HG02885 (cell line): ENCODE data around the gene CDCA5.

Experiments
- ATAC-seq: cut with Tn5 transposase; IDR thresholded peaks from one replicate; pipeline ENCODE4 v1.9.1; 2021; ENCODE audit warnings: mild to moderate bottlenecking; ENCODE audit not compliant: unreplicated experiment, poor library complexity

CDCA5 gene

DNA sequence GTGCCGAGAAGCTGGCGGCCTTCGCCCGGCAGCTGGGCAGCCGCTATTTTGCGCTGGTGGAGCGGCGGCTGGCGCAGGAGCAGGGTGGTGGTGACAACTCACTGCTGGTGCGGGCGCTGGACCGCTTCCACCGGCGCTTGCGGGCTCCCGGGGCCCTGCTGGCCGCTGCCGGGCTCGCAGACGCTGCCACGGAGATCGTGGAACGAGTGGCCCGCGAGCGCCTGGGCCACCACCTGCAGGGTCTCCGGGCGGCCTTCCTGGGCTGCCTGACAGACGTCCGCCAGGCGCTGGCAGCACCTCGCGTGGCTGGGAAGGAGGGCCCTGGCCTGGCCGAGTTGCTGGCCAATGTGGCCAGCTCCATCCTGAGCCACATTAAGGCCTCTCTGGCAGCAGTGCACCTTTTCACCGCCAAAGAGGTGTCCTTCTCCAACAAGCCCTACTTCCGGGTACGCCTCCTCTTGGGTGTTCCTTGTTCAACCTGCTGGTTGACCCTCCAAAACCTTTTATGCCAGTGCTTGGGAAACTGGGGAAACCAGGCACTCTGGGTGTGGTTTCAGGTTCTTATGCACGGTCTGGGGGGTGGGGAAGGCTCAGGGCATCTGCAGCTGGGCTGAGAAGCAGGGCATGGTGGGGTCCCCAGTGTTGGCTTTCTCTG lies 24.8 kb upstream of the CDCA5 start:
- ATAC-seq: no peak

DNA sequence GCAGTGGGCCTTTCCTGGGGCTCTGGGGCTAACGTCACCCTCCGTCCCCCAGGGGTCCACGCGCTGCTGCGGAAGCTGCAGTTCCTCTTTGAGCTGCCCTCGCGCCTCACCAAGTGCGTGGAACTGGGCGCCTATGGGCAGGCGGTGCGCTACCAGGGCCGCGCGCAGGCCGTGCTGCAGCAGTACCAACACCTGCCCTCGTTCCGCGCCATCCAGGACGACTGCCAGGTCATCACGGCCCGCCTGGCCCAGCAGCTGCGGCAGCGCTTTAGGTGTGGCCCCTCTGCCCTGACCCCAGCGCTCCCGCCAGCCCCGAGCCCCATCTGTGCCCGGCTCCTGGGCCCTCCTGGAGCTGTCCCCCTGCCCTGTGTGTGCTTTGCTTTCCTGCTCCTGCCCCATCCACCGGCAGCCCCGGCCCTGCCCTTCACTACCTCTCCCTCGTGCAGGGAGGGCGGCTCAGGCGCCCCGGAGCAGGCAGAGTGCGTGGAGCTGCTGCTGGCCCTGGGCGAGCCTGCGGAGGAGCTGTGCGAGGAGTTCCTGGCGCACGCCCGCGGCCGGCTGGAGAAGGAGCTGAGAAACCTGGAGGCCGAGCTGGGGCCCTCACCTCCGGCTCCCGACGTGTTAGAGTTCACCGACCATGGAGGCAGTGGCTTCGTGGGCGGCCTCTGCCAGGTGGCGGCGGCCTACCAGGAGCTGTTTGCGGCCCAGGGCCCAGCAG lies 24.1 kb upstream of the CDCA5 start:
- ATAC-seq: no peak

DNA sequence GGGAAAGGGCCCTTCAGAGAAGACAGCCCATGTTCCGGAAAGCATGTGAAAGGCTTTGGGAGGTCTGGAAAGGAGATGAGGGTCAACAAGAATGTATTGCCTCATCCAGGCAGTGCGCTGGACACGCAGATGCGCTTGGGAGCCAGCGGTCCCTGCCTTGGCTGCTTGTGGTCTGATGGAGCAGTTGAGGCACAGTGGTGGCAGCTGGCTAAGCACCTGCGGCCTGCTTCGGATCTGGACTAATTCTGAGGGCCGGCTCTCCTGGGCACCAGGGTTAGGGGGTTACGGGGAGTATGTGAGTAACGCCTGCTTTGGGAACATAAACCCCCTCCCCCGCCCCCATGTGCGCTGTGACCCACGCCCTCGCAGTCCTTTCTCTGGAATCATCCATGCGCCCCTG lies 23.2 kb upstream of the CDCA5 start:
- no peak for ATAC-seq

DNA sequence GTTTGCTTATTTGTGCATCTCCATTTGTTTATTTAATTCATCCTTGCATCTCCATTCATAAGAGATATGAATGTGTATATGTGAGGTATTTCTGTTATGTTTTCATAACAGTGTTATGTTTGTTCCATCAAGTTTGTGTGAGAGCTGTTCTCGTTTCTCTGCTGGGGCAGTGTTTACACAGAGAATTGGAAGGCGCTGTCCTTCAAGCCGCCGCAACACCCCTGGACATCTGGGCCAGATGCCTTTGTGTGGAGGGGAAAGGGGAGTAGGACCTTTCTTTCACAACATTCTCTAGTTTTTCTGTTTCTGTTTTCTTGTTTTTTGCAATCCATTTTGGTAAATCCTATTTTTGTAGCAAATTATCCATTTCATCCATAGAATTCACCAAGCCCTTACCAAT lies 20.8 kb upstream of the CDCA5 start:
- ATAC-seq: no peak

DNA sequence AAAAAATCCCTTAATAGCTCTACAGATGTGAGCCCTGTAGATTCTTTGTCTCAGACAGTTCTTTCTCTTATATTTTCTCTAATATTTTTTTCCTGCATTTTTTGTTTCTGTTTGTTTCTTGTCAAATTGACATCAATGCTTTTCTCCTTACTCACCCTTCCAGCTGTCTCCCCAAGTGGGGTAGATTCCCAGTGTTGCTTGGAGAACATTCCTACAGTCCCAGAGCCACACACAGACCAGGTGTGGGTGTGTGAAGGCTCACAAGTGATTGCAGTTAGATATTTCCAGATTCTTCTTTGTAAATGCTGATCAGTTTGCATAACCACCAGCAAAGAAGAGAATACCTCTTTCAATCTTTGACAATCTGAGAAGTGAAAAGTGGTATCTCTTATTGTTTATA lies 19.6 kb upstream of the CDCA5 start:
- ATAC-seq: no peak

DNA sequence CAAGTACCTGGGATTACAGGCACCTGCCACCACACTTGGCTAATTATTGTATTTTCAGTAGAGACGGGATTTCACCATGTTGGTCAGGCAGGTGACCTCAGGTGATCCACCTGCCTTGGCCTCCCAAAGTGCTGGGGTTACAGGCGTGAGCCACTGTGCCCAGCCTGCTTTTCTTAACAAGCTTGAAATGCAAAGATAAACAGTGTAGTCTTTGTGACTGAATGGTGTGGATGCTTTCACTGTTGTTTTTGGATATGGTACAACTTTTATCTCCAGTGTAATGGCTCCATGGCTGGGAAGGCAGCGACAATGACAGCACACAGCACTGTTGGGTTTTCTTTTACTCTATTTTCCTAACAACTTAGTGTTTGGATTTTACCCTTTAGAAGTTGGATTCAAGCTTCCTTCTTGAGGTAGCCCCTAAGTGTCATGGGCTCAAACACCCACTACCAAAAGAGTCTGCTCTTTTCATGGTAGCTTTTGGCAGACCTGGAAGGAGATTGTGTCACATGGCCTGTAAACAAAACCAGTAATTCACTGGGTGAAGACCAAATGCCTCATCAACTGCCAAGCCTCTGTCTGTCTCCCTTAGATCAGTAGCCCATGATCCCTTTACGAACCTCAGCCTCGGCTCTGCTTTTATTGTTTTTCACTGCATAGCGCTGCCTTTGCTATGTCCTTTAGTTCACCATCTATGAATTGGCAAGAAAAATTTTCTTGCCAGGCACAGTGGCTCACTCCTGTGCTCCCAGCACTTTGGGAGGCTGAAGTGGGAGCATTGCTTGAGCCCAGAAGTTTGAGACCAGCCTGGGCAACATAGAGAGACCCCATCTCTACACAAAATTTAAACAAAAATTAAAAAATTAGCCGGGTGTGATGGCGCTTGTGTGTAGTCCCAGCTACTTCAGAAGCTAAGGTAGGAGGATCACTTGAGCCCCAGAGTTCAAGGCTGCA lies 18.6 kb upstream of the CDCA5 start:
- no peak for ATAC-seq

DNA sequence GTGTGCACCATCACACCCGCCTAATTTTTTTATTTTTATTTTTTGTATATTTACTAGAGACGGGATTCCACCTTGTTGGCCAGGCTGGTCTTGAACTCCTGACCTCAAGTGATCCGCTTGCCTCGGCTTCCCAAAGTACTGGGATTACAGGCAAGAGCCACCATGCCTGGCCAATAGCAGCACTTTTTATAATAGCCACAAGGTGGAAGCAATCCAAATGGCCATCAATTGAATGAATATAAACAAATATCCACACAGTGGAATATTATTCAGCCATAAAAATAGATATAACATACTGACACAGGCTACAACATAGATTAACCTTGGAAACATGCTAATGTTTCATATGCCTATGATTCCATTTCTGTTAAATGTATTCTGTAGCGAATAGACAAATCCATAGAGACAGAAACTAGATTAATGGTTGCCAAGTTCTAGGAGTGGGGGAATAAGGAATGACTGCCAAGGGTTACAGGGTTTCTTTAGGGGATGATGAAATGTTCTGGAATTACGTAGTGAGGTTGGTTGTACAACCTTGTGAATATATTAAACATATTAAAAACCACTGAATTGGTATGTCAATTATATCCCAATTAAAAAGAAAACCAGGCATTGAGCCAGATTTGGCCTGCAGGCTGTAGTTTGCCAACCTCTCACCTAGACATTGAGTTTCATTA lies 17.0 kb upstream of the CDCA5 start:
- ATAC-seq: no peak

DNA sequence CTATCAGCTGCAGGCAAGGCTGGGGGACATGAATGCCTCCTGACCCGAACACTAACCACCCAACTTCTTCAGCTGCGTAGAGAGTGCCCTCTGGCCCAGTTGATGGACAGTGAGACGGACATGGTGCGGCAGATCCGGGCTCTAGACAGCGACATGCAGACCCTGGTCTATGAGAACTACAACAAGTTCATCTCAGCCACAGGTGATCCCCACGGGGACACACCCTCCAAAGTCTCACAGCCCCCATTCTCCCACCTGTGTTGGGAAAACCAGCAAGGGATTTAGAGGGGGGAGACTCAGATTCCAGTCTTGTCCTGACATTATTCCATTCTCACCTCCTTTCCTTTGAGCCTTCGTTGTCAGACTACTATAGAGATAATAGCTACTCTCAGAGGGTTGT lies 13.1 kb upstream of the CDCA5 start:
- ATAC-seq: no peak

DNA sequence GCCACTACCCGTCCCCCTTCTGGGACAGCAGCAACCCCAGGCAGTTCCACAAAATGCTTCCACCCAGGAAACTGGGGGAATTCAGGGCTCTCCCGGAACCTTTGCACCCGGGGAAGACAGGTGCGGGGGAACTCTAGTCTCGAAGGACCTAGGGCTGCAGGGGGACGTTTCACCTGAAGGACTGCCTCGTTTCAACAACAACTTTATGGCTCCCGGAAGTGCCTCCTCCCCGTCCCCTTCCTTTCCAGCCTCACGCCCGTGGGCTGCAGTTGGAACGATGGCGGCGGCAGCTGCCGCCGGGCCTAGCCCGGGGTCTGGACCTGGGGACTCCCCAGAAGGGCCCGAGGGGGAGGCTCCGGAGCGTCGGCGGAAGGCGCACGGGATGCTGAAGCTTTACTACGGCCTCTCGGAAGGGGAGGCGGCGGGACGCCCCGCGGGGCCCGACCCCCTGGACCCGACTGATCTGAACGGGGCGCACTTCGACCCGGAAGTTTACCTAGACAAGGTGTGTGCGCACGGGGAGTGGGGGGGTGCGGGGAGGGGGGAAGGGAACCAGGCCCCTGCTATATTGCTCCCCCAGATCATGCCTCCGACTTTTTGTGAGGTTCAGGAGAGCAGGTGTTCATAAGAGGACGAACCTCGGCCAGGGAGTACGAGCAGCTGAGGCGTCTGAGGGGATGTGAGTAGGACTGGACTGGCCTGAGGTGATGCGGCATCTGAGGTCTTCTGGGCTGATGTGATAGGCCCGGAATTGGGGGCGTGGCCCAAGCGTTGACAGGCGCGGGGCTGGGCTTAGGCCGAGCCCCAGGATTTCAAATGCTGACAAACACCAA lies 12.3 kb upstream of the CDCA5 start, which contains the start of gene VPS51:
Gene VPS51 (plus strand): TSS at position 241 of the 833 bp plus-strand sequence. CDS start 37 bp downstream, at position 278.
- ATAC-seq: peak; percentile 88

DNA sequence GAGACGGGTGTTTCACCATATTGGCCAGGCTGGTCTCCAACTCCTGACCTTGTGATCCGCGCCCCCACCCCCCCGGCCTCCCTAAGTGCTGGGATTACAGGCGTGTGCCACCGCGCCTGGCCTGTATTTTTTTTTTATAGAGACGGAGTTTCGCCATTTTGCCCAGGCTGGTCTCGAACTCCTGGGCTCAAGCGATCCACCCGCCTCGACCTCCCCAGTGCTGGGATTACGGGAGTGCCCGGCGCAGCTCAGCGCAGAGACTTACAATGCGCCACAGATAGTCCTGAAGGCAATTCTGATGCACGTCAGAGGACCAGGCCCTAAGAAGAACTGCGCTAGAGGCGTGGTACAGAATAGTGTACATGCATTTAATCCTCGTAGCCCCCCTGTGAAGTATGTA lies 11.6 kb upstream of the CDCA5 start:
- ATAC-seq: no peak

DNA sequence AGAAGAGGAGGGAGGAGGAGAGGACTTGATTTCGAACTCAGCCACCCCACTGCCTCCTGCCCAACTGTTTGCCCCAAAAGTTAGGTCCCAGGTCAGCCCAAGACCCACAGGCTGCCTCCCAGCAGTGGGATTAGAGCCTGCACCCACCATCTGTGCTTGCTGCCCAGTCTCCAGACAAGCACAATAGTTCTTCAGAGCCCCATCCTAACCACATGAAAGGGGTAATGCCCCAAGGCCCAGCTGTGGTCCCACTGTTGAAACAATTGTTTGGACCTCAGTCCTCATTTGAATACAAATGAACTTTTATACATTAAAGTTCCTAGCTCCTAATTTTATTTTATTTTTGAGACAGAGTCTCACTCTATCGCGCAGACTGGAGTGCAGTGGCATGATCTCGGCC lies 6.8 kb upstream of the CDCA5 start:
- no peak for ATAC-seq

DNA sequence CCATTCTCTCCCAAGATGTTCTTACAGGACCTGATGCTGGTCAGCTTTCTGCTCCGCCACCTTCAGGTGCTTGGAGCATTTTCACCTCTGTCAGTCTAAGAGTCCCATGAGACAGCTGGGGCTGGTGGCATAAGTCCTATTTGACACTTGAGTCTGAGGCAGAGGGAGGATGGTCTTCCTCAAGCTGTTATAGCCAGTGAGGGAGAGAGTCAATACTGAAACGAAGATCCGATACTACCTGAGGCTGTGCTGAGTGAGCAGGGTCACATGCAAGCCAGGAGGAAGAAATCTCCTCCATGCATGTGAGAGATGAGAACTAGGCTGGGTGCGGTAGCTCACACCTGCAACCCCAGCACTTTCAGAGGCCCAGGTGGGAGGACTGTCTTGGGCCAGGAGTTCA lies 5.8 kb upstream of the CDCA5 start:
- no peak for ATAC-seq

DNA sequence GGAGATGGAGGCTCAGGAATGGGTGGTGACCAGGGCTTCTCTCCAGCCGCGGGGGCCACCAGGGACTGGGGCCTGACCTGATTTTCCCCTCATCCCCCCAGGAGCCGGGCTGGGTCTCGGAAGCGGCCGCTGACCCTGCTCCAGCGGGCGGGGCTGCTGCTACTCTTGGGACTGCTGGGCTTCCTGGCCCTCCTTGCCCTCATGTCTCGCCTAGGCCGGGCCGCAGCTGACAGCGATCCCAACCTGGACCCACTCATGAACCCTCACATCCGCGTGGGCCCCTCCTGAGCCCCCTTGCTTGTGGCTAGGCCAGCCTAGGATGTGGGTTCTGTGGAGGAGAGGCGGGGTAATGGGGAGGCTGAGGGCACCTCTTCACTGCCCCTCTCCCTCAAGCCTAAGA lies 4.0 kb upstream of the CDCA5 start:
- ATAC-seq: no peak

DNA sequence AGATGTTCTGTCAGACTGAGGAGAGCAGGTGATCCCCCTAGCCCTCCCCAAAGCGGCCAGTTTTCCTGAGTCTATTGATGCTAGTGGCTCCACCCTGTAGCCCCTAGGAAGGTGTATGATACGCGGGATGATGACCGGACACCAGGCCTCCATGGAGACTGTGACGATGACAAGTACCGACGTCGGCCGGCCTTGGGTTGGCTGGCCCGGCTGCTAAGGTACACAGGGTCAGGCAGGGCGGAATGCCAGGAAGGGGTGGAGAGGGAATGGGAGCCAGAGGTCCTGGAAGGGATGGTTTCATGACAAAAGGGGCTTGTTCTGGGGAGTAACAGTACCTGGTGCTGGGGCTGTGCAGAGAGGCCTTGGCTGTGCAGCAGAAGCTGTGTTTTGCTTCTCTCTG lies 3.4 kb upstream of the CDCA5 start:
- ATAC-seq: no peak

DNA sequence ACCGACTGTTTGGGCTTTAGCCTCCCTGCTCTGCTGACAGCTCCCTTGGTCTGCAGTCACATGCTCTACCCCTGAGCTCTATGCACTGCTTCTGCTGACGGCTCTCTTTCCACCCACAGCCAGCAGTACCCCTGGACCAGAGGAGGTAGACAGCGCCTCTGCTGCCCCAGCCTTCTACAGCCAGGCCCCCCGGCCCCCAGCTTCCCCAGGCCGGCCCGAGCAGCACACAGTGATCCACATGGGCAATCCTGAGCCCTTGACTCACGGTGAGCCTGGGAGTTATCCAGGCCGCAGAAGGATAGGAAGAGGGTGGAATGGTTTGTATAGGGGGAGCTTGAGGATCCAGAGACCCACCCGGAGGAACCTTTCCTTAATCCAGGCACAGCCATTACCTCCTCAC lies 3.0 kb upstream of the CDCA5 start:
- ATAC-seq: no peak

DNA sequence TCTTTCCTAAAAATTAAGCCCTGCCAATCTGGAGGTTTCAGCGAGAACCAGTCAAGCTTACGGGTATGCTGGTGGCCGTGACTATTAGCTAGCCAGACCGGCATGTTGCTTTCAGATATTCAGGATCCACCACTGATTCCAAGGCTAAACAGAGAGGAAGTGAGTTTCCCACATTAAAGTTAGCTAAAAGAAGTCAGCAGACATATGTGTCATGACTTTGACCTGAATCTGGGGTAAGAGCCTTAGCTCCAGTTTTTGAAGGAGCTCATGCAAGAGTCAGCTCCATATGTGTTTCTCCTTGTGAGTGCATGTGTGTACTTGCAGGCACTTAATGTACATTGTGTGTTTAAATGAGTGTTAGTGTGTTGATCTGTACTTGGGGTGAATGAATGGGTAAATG lies 1.6 kb upstream of the CDCA5 start:
- no peak for ATAC-seq

DNA sequence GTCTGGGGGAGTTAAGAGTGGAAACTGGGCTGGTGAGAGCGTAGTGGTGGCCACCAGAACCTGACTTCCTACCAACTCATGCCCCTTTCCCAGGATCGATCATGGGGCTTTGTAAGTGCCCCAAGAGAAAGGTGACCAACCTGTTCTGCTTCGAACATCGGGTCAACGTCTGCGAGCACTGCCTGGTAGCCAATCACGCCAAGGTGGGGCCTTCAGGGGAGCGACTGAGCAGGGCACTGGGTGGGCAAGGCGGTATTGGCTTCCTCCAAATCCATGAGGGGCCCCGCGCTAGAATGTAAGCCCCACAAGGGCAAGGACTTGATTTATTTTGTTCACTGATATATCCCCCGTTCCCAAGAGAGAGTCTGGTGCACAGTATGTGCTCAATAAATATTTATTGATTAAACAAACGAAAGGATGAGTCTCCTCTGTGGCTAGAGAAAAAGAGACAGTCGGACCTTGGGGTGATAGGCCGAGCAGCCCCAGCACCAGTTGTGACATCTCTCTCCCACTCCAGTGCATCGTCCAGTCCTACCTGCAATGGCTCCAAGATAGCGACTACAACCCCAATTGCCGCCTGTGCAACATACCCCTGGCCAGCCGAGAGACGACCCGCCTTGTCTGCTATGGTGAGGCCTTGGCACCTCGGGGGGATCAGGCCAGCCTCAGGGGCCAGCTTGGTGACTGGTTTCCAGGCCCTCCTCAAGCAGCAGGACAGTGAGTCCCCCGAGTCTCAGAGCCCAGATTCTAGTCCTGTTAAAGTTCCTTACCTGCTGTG lies 947 bp upstream of the CDCA5 start:
- ATAC-seq: no peak

DNA sequence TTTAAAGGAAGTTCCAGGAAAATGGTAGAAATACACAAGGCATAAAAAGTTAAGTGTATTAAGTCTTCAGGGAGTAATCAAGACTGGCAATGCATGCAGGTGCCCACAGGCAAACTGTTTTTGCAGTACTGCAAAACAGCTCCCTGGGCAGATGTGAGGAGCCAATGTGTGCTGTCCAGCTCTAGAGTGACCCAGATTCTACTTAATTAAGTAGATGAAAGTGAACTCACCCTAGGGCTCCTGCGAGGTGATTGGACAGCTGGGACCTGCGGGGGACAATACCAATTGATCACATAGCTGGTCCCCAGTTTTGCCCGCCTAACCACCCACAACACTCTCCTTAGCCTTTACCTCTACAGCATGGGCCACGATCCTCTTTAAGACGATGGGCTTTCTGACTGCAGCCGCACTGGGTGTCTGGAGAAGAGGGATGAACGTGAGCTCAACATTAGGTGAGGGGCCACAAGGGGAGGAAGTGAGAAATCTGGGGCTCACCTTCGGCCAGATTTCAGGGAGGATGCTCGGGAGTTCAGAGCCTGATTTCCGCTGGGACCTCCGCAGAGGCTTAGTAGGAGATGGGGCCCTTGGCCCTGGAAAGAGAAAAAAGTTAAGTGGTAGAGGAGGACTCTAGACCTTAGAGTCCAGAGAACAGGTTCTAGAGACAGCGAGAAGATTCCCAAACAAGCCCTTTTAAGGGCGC lies 556 bp downstream of the CDCA5 start:
- peak; percentile 13 for ATAC-seq
